SHP77 treated with DMSO at 0.1 percent for 48 hours (cell line): ENCODE results near the gene ZSWIM4.
"Not testable (repeated sequence)": the region's sequence is repeated elsewhere in the genome, so short reads cannot be mapped to it uniquely, and the experiment has no call there.

ENCODE experiments used
- DNase-seq: peaks from one replicate; lab custom pipeline; 2025; lab: John Stamatoyannopoulos, UW

The ZSWIM4 gene

GRCh38 chr19:13794757-13795589 is at the start of gene ZSWIM4:
Gene ZSWIM4, plus strand, starts transcription at chr19:13795443. Its CDS starts 206 bp downstream, at chr19:13795649.
- DNase-seq = peak; percentile 98

- no peak for DNase-seq
These were observed 48.2 kb upstream of the ZSWIM4 start for GRCh38 chr19:13747098-13747453.

- no peak for DNase-seq
These were observed 46.9 kb upstream of the ZSWIM4 start for GRCh38 chr19:13748169-13748828.

GRCh38 chr19:13751436-13751835 is 43.8 kb upstream of the ZSWIM4 start:
- DNase-seq = no peak

- not testable (repeated sequence) for DNase-seq
These were observed 41.6 kb upstream of the ZSWIM4 start for GRCh38 chr19:13753622-13754021.

- no peak for DNase-seq
These were observed 39.0 kb upstream of the ZSWIM4 start for GRCh38 chr19:13756210-13756609.

- DNase-seq = no peak
These were observed 37.2 kb upstream of the ZSWIM4 start for GRCh38 chr19:13757805-13758772.

- DNase-seq = no peak
These were observed 36.4 kb upstream of the ZSWIM4 start for GRCh38 chr19:13758795-13759194.

- DNase-seq = no peak
These were observed 33.8 kb upstream of the ZSWIM4 start for GRCh38 chr19:13761423-13761822.

- DNase-seq = no peak
These were observed 32.5 kb upstream of the ZSWIM4 start for GRCh38 chr19:13762635-13763235.

GRCh38 chr19:13763265-13763664 is 32.0 kb upstream of the ZSWIM4 start:
- no peak for DNase-seq

GRCh38 chr19:13764101-13764807 is 31.0 kb upstream of the ZSWIM4 start, which contains the start of gene MRI1:
Gene MRI1, plus strand, starts transcription at chr19:13764522. Its CDS starts 67 bp downstream, at chr19:13764589.
- no peak for DNase-seq

GRCh38 chr19:13764821-13765394 is 30.3 kb upstream of the ZSWIM4 start:
- DNase-seq = no peak

- DNase-seq = no peak
These were observed 29.7 kb upstream of the ZSWIM4 start for GRCh38 chr19:13765395-13766094.

- no peak for DNase-seq
These were observed 29.2 kb upstream of the ZSWIM4 start for GRCh38 chr19:13766095-13766481.

GRCh38 chr19:13768510-13768909 is 26.7 kb upstream of the ZSWIM4 start:
- no peak for DNase-seq

- DNase-seq = no peak
These were observed 25.1 kb upstream of the ZSWIM4 start for GRCh38 chr19:13770013-13770635.

GRCh38 chr19:13774217-13775191 is 20.7 kb upstream of the ZSWIM4 start, which contains the start of gene C19orf53:
Gene C19orf53, plus strand, starts transcription at chr19:13774456. Its CDS starts 22 bp downstream, at chr19:13774478.
- peak; percentile 72 for DNase-seq
